H1 (cell line): ENCODE measurements around the gene CDKN2AIP. TPM values are rescaled to one million over a fixed set of nuclear protein-coding genes. Genes with fewer than 3 reads are reported as not detected.

Source experiments
- CTCF ChIA-PET: fragments of 300-600 bp; sonication (Branson Sonifier 250); formaldehyde crosslinking; loops from one replicate; lab custom pipeline; 2021; ENCODE audit not compliant: partially characterized antibody; lab: Charles Lee
- POLR2A ChIA-PET: fragments of 300-600 bp; sonication (Branson Sonifier 250); formaldehyde crosslinking; loops from one replicate; lab custom pipeline; 2021; ENCODE audit warnings: inconsistent platforms; ENCODE audit not compliant: partially characterized antibody; lab: Charles Lee
- DNase-seq, 2 experiments: peaks; one replicate each; pipeline versions ENCODE4 v3.0.0 to v3.0.0-alpha.2; 2010 to 2022; ENCODE audit warnings: low spot score in 2 of 2, low read depth in 1 of 2, mixed read lengths in 1 of 2
- FAIRE-seq: peaks from 2 replicates; lab custom pipeline; 2011; peaks lifted over from hg19 to GRCh38; lab: Jason Lieb, UNC
- H2AFZ ChIP-seq: 2 replicates; pipeline ENCODE4 v1.8.1; 2012; ENCODE audit warnings: low read length, inconsistent platforms
- H2AK5ac ChIP-seq: 2 replicates; pipeline ENCODE4 v1.6.1; 2013; ENCODE audit warnings: low read depth, low read length
- H2BK120ac ChIP-seq: replicated peaks from 2 replicates; pipeline ENCODE3; 2013; ENCODE audit warnings: low read depth, low read length, inconsistent platforms
- H2BK12ac ChIP-seq: 2 replicates; pipeline ENCODE4 v1.6.1; 2013; ENCODE audit warnings: low read depth, low read length
- H2BK15ac ChIP-seq: 2 replicates; pipeline ENCODE4 v1.6.1; 2013; ENCODE audit warnings: low read length
- H2BK20ac ChIP-seq: 2 replicates; pipeline ENCODE4 v1.6.1; 2013; ENCODE audit warnings: low read length
- H2BK5ac ChIP-seq: 2 replicates; pipeline ENCODE4 v1.6.1; 2013; ENCODE audit warnings: low read depth, low read length
- H3K14ac ChIP-seq: 2 replicates; pipeline ENCODE4 v1.6.1; 2013; ENCODE audit warnings: inconsistent platforms; ENCODE audit not compliant: insufficient read length
- H3K18ac ChIP-seq: 2 replicates; pipeline ENCODE4 v1.6.1; 2013; ENCODE audit warnings: low read length; ENCODE audit errors: extremely low read depth
- H3K23ac ChIP-seq: 2 replicates; pipeline ENCODE4 v1.6.1; 2013; ENCODE audit warnings: inconsistent platforms; ENCODE audit not compliant: insufficient read length
- H3K23me2 ChIP-seq: 2 replicates; pipeline ENCODE4 v1.6.1; 2013; ENCODE audit warnings: low read depth, low read length
- H3K27ac ChIP-seq: 2 replicates; pipeline ENCODE4 v1.6.1; 2011; ENCODE audit warnings: low read depth, low read length, inconsistent platforms
- H3K27me3 ChIP-seq, 4 experiments: replicated peaks in 1 of 4; 1 replicate in 1 of 4; 2 replicates in 3 of 4; pipeline versions ENCODE4 v1.6.1 to v1.8.1; 2011 to 2013; ENCODE audit warnings: low read length in 3 of 4, mild to moderate bottlenecking in 3 of 4, inconsistent platforms in 2 of 4, mixed read lengths in 2 of 4, moderate library complexity in 1 of 4; ENCODE audit not compliant: control insufficient read depth in 3 of 4, insufficient read depth in 3 of 4; ENCODE audit errors: extremely low read depth in 1 of 4
- H3K36me3 ChIP-seq, 4 experiments: 2 replicates each; pipeline versions ENCODE4 v1.6.1 to v1.8.1; 2011 to 2013; ENCODE audit warnings: mild to moderate bottlenecking in 4 of 4, low read length in 3 of 4, moderate library complexity in 2 of 4, control low read depth in 1 of 4, inconsistent platforms in 1 of 4; ENCODE audit not compliant: insufficient read depth in 4 of 4, control insufficient read depth in 2 of 4
- H3K4ac ChIP-seq: replicated peaks from 2 replicates; pipeline ENCODE3; 2013; ENCODE audit warnings: low read length, low read depth, mixed read lengths, inconsistent platforms; ENCODE audit not compliant: insufficient read length
- H3K4me1 ChIP-seq, 4 experiments: replicated peaks in 1 of 4; 1 replicate in 1 of 4; 2 replicates in 3 of 4; pipeline versions ENCODE4 v1.6.1 to v1.8.1; 2011 to 2013; ENCODE audit warnings: low read length in 3 of 4, inconsistent platforms in 2 of 4, mixed read lengths in 1 of 4; ENCODE audit not compliant: insufficient read depth in 4 of 4, control insufficient read depth in 3 of 4
- H3K4me2 ChIP-seq, 2 experiments: 2 replicates each; pipeline versions ENCODE4 v1.6.1 to v1.8.1; 2011 to 2013; ENCODE audit warnings: low read depth in 2 of 2, low read length in 2 of 2, control low read depth in 1 of 2, inconsistent platforms in 1 of 2, mild to moderate bottlenecking in 1 of 2; ENCODE audit not compliant: insufficient read depth in 1 of 2
- H3K4me3 ChIP-seq, 4 experiments: fragments of 200-600, 300-600 bp in 1 of 4; sonication (generic), shearing (Covaris generic), sonication (Bioruptor Twin) in 1 of 4; 2 replicates each; pipeline versions ENCODE4 v1.5.1 to v1.8.1; 2011 to 2016; ENCODE audit warnings: low read length in 4 of 4, low read depth in 3 of 4, control low read depth in 2 of 4, inconsistent platforms in 2 of 4, mild to moderate bottlenecking in 2 of 4, mixed read lengths in 1 of 4, moderate library complexity in 1 of 4; ENCODE audit not compliant: insufficient read depth in 2 of 4; ENCODE audit errors: extremely low read depth in 1 of 4
- H3K56ac ChIP-seq: replicated peaks from 2 replicates; pipeline ENCODE3; 2013; ENCODE audit warnings: low read depth, mild to moderate bottlenecking, mixed read lengths, low read length, inconsistent platforms; ENCODE audit not compliant: insufficient read length
- H3K79me1 ChIP-seq: 2 replicates; pipeline ENCODE4 v1.6.1; 2013; ENCODE audit warnings: low read depth, low read length, control low read depth
- H3K79me2 ChIP-seq, 2 experiments: 2 replicates each; pipeline versions ENCODE4 v1.6.1 to v1.8.1; 2012 to 2013; ENCODE audit warnings: low read length in 2 of 2, mild to moderate bottlenecking in 2 of 2, inconsistent platforms in 1 of 2; ENCODE audit not compliant: insufficient read depth in 2 of 2, control insufficient read depth in 1 of 2
- H3K9ac ChIP-seq, 4 experiments: replicated peaks in 1 of 4; 1 replicate in 1 of 4; 2 replicates in 3 of 4; pipeline versions ENCODE4 v1.6.1 to v1.8.1; 2011 to 2013; ENCODE audit warnings: low read depth in 3 of 4, low read length in 3 of 4, control low read depth in 2 of 4, mild to moderate bottlenecking in 2 of 4, moderate library complexity in 2 of 4, inconsistent platforms in 1 of 4; ENCODE audit errors: extremely low read depth in 1 of 4
- H3K9me3 ChIP-seq, 2 experiments: 2 replicates each; pipeline versions ENCODE4 v1.6.1 to v1.8.1; 2012 to 2013; ENCODE audit warnings: mild to moderate bottlenecking in 2 of 2, moderate library complexity in 2 of 2, control low read depth in 1 of 2, inconsistent platforms in 1 of 2, low read depth in 1 of 2, low read length in 1 of 2, mixed read lengths in 1 of 2; ENCODE audit not compliant: insufficient read depth in 2 of 2
- H4K20me1 ChIP-seq, 2 experiments: replicated peaks in 1 of 2; 2 replicates each; pipeline versions ENCODE3 to v1.8.1; 2011 to 2013; ENCODE audit warnings: inconsistent platforms in 2 of 2, low read length in 2 of 2, mild to moderate bottlenecking in 1 of 2; ENCODE audit not compliant: insufficient read depth in 2 of 2, control insufficient read depth in 1 of 2
- H4K5ac ChIP-seq: 2 replicates; pipeline ENCODE4 v1.6.1; 2013; ENCODE audit warnings: low read length, low read depth, mixed read lengths, inconsistent platforms; ENCODE audit not compliant: insufficient read length
- H4K8ac ChIP-seq: 2 replicates; pipeline ENCODE4 v1.8.0; 2013; ENCODE audit warnings: mild to moderate bottlenecking, moderate library complexity, low read length, inconsistent platforms; ENCODE audit not compliant: insufficient read depth; ENCODE audit errors: extremely low read depth
- H4K91ac ChIP-seq: replicated peaks from 2 replicates; pipeline ENCODE3; 2013; ENCODE audit warnings: low read length, mixed read lengths, inconsistent platforms; ENCODE audit not compliant: insufficient read length
- HDAC6 ChIP-seq: IDR thresholded peaks from one replicate; pipeline ENCODE4 v1.7.1; 2012; ENCODE audit warnings: low read depth, mild to moderate bottlenecking, inconsistent platforms, low read length, moderate library complexity
- RAD21 ChIP-seq, 2 experiments: IDR thresholded peaks in 1 of 2; conservative IDR thresholded peaks in 1 of 2; 2 replicates each; pipeline ENCODE4 v1.6.1; 2011; ENCODE audit warnings: low read depth in 2 of 2, low read length in 2 of 2, improper control_type of control experiment in 1 of 2, inconsistent platforms in 1 of 2, mild to moderate bottlenecking in 1 of 2, moderate library complexity in 1 of 2
- WGBS, 2 experiments: shearing (Covaris generic) in 1 of 2; methylation state at CpG; one replicate each; pipeline versions ENCODE4 v1.1.6 to v1.1.7; 2013 to 2015; ENCODE audit warnings: low lambda C conversion rate in 2 of 2, mixed read lengths in 2 of 2, inconsistent platforms in 1 of 2, low coverage in 1 of 2, missing lambda C conversion rate in 1 of 2; ENCODE audit not compliant: insufficient replicate concordance in 2 of 2, insufficient coverage in 1 of 2, insufficient read length in 1 of 2; ENCODE audit errors: extremely low coverage in 1 of 2, missing lambda C conversion rate in 1 of 2; 5-methylcytosine and 5-hydroxymethylcytosine counted together
- polyA plus RNA-seq, 7 experiments: library from polyadenylated mRNA; depleted of rRNA in 3 of 7; stranded (reverse) in 5 of 7; unstranded in 2 of 7; fragments of >200 nt in 5 of 7; fragments of 200-250 nt in 2 of 7; gene quantifications; 1 replicate in 5 of 7; 2 replicates in 1 of 7; 4 replicates in 1 of 7; pipeline versions ENCODE4 v1.2.1 to v1.2.3, GENCODE V29; 2011 to 2013; ENCODE audit warnings: missing spikeins in 2 of 7, mixed read lengths in 2 of 7
- total RNA-seq: library from RNA; stranded (reverse); fragmentation: NEBNext Ultra II Directional; extraction: Animal tissue kit (Norgen Biotek cat#: 25700); gene quantifications from 2 replicates; pipeline ENCODE4 v1.2.1, GENCODE V29; 2021
- TF ChIP-seq, protein P1 (sequence below), 3 experiments: IDR thresholded peaks; 1 replicate in 2 of 3; 2 replicates in 1 of 3; pipeline versions ENCODE4 v1.5.1 to v1.6.1; 2011; ENCODE audit warnings: low read length in 3 of 3, mild to moderate bottlenecking in 3 of 3, inconsistent platforms in 2 of 3, low read depth in 1 of 3, moderate library complexity in 1 of 3; ENCODE audit not compliant: insufficient read depth in 1 of 3; ENCODE audit errors: control extremely low read depth in 1 of 3

CDKN2AIP gene
- total and polyA plus RNA-seq, 2 of the 8 experiments (the other 6 are each of a cell fraction or from before 2014, with no cell fraction given): 6.0 to 14.0 TPM

DNA sequence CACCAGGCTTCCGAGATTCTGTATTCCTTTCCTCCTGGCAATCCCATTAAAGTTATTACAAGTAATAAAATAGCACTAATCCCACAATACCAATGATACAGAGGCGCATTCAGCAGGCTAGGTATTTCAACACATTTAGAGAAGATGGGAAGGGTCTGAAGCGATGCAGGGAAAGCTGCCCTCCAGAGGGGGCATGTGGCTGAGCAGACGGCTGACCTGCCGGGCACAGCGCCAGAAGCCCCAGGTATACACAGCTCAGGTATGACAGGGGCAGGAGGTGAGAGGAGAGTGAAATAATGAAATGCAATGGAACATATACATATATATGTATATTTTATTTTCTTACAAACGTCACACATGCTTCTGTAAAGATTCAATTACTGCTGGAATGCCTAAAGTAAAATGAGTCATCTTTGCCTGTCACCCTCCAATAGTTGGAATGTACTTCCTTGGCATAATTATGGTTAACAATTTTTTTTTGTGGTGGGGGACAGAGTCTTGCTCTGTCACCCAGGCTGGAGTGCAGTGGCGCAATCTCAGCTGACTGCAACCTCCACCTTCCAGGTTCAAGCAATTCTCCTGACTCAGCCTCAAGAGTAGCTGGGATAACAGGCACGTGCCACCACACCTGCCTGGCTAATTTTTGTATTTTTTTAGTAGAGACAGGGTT is 21.3 kb upstream of the CDKN2AIP start:
- FAIRE-seq: no peak
- CTCF ChIA-PET: interaction anchor here (0.6 kb wide), 1 partner anchor 117 kb away, joined by 3 read pairs; no protein-coding TSS in a partner anchor

More for the DNA sequence above, 21.3 kb upstream of the CDKN2AIP start:
- DNase-seq: no peak
- H3K79me2 ChIP-seq: no peaks in the 10 kb centered on the region
- H2AFZ ChIP-seq: no peak overlapping the region
- H2BK15ac ChIP-seq: no peak overlapping the region
- H3K9me3 ChIP-seq: no peaks in the 10 kb centered on the region
- POLR2A ChIA-PET: no interaction called here
- H2AK5ac ChIP-seq: no peak overlapping the region
- no peaks in the 10 kb centered on the region for H3K79me1 ChIP-seq
- H3K4me1 ChIP-seq: no peaks in the 10 kb centered on the region
- no peak overlapping the region for H2BK120ac ChIP-seq
- no peak overlapping the region for H3K23ac ChIP-seq
- no peaks in the 10 kb centered on the region for H4K20me1 ChIP-seq
- no peak overlapping the region for H3K14ac ChIP-seq
- no peak overlapping the region for H4K8ac ChIP-seq
- 86% methylated on average over 9 of the region's 9 CpGs; no CpG with 5 or more reads in 1 of the 2 experiments for WGBS, 2 experiments
- H3K4ac ChIP-seq: no peak overlapping the region
- no peak overlapping the region for H3K4me3 ChIP-seq
- no peaks in the 10 kb centered on the region for H3K23me2 ChIP-seq
- peak; percentile 3 to 18; a peak in 2 of 4 replicates for TF ChIP-seq RAD21 (IDR thresholded peaks at IDR 0.05 in 1 of 2, conservative IDR thresholded peaks at IDR 0.05 in 1 of 2; ENCODE audit: low read depth in 2 of 2, low read length in 2 of 2)
- no peak for TF ChIP-seq HDAC6
- TF ChIP-seq, protein P1, sequence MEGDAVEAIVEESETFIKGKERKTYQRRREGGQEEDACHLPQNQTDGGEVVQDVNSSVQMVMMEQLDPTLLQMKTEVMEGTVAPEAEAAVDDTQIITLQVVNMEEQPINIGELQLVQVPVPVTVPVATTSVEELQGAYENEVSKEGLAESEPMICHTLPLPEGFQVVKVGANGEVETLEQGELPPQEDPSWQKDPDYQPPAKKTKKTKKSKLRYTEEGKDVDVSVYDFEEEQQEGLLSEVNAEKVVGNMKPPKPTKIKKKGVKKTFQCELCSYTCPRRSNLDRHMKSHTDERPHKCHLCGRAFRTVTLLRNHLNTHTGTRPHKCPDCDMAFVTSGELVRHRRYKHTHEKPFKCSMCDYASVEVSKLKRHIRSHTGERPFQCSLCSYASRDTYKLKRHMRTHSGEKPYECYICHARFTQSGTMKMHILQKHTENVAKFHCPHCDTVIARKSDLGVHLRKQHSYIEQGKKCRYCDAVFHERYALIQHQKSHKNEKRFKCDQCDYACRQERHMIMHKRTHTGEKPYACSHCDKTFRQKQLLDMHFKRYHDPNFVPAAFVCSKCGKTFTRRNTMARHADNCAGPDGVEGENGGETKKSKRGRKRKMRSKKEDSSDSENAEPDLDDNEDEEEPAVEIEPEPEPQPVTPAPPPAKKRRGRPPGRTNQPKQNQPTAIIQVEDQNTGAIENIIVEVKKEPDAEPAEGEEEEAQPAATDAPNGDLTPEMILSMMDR (IDR thresholded peaks at IDR 0.05; ENCODE audit: control extremely low read depth in 1 of 3, insufficient read depth in 1 of 3, low read depth in 1 of 3, low read length in 3 of 3): peak in 2 of 3 experiments; percentile 12 to 24; a peak in 2 of 4 replicates
- H4K91ac ChIP-seq: no peak overlapping the region
- no peak overlapping the region for H3K18ac ChIP-seq
- no peak overlapping the region for H3K56ac ChIP-seq
- no peaks in the 10 kb centered on the region for H3K27me3 ChIP-seq
- no peak overlapping the region for H3K27ac ChIP-seq
- H3K36me3 ChIP-seq: no peaks in the 10 kb centered on the region
- no peak overlapping the region for H3K4me2 ChIP-seq
- H2BK5ac ChIP-seq: no peak overlapping the region
- no peak overlapping the region for H4K5ac ChIP-seq
- H2BK20ac ChIP-seq: no peak overlapping the region
- H3K9ac ChIP-seq: no peak overlapping the region
- no peak overlapping the region for H2BK12ac ChIP-seq
